Coronary artery (tissue), 2 donors: Measurements from ENCODE around the gene PLCG2.

ENCODE experiments used
- DNase-seq: peaks from one replicate; pipeline ENCODE4 v3.0.0-alpha.2; 2017; ENCODE audit warnings: low spot score
- H3K27ac ChIP-seq, 2 donors: fragments of 200-600 bp; sonication (generic); one replicate each; pipeline ENCODE4 v1.5.1; 2016 to 2019
- H3K4me3 ChIP-seq: fragments of 200-600 bp; sonication (generic); 2 replicates; pipeline ENCODE4 v1.5.1; 2016; ENCODE audit warnings: mild to moderate bottlenecking, moderate library complexity
- TF ChIP-seq, protein P1 (sequence below): fragments of 200-600 bp; sonication (generic); IDR thresholded peaks from one replicate; pipeline ENCODE4 v1.5.1; 2019; ENCODE audit warnings: antibody characterized with exemption

PLCG2 gene

DNA sequence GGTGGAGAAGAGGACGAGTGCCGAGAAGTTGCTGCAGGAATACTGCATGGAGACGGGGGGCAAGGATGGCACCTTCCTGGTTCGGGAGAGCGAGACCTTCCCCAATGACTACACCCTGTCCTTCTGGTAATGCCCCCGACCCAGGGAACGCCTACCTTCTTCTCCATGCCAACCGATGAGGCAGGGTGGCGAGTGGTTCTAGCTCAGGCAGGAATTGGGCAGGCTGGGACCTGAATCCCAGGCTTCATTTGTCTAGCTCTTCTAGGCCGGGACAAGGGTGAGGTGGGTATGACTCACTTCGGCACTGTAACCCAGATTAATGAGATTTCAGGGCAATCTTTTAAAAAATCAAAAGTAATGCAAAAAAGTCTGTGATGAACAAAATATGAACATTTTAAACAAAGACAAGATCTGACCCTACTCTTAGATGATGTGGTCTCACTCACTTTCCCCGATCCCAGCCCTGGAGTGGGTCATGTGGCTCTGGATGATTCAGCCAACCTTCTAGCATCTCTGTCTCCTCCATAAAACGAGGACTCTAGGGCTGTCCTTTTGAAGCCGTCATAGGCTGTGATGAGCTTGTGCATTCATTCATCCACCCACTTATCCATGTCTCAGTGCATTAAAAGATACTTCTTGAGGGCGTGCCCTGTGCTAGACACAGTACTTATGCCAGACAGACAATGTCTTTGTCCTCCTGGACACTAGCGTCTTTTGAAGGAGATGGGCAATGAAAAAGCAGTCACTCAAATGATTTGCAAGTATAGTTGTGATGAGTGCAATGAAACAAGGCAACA, 129.6 kb downstream of the PLCG2 start:
- Histone ChIP-seq H3K27ac (no peak overlapping the region), H3K4me3 (no peak overlapping the region)
- no peak for DNase-seq
- TF ChIP-seq, protein P1, sequence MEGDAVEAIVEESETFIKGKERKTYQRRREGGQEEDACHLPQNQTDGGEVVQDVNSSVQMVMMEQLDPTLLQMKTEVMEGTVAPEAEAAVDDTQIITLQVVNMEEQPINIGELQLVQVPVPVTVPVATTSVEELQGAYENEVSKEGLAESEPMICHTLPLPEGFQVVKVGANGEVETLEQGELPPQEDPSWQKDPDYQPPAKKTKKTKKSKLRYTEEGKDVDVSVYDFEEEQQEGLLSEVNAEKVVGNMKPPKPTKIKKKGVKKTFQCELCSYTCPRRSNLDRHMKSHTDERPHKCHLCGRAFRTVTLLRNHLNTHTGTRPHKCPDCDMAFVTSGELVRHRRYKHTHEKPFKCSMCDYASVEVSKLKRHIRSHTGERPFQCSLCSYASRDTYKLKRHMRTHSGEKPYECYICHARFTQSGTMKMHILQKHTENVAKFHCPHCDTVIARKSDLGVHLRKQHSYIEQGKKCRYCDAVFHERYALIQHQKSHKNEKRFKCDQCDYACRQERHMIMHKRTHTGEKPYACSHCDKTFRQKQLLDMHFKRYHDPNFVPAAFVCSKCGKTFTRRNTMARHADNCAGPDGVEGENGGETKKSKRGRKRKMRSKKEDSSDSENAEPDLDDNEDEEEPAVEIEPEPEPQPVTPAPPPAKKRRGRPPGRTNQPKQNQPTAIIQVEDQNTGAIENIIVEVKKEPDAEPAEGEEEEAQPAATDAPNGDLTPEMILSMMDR = no peak

DNA sequence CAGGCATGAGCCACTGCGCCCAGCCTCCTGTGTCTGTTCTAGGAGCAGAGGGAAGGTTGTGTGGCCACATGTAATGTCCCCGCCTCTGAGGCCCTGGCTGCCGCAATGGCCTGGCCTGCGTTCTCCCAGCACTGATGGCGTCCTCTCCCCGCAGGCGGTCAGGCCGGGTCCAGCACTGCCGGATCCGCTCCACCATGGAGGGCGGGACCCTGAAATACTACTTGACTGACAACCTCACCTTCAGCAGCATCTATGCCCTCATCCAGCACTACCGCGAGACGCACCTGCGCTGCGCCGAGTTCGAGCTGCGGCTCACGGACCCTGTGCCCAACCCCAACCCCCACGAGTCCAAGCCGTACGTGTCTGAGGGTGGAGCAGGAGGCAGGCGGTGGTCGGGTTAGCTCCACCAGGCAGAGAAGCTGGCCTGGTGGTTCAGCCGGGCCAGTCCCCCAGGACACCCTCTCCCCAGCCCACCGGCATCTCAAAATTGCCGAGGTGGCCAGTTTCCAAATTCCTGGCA, 131.3 kb downstream of the PLCG2 start:
- DNase-seq = no peak
- TF ChIP-seq, protein P1 = no peak
- no peak overlapping the region for H3K27ac ChIP-seq
- H3K4me3 ChIP-seq = no peak overlapping the region

DNA sequence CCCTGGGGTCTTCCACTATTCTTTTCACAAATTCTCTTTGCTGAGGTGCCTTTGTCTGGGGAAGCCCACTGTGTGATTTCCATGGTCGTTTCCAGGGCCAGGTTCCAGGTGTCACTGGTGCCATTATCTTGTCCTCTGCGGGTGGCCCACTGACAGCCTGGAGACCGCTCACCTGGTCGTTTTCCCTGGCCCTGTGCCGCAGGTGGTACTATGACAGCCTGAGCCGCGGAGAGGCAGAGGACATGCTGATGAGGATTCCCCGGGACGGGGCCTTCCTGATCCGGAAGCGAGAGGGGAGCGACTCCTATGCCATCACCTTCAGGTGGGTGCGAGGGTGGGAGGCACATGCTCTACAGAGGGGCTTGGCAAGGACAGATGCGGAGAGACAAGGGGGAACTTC, 133.3 kb downstream of the PLCG2 start:
- TF ChIP-seq, protein P1 = no peak
- Histone ChIP-seq H3K4me3 (no peak overlapping the region), H3K27ac (no peak overlapping the region)
- no peak for DNase-seq

DNA sequence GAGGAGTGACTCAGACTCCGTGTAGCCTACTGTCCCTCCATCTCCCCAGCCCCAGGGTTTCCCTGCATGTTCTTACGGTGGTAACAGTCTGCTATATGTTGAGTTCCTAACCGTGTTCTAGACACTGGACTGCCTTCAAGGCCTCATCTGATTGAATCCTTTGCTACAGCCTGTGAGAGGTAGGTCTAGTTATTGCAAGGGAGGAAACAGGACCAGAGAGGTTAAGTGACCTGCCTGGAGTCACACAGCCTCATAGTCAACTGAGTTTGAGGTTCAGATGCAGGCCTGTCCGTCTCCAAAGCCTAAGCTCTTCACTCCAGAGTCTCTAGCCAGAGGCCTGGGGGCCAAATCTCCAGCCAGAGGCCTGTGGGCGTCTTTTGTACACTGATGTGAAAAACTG, 134.1 kb downstream of the PLCG2 start:
- Histone ChIP-seq H3K4me3 (no peak overlapping the region), H3K27ac (no peak overlapping the region)
- TF ChIP-seq, protein P1 = no peak
- DNase-seq = no peak

DNA sequence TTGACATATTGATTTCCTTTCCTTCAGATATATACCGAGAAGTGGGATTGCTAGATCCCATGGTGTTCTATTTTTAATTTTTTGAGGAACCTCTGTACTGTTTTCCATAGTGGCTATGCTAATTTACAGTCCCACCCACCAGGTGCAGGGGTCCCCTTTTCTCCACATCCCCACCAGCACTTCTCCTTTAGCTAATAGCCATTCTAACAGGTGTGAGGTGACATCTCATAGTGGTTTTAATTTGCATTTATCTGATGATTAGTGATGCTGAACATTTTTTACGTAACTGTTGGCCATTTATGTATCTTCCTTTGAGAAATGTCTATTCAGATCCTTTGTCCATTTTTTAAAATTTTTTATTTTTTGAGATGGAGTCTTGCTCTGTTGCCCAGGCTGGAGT, 138.3 kb downstream of the PLCG2 start:
- H3K4me3 ChIP-seq = no peak overlapping the region
- TF ChIP-seq, protein P1 = no peak
- DNase-seq = no peak
- no peak overlapping the region for H3K27ac ChIP-seq

DNA sequence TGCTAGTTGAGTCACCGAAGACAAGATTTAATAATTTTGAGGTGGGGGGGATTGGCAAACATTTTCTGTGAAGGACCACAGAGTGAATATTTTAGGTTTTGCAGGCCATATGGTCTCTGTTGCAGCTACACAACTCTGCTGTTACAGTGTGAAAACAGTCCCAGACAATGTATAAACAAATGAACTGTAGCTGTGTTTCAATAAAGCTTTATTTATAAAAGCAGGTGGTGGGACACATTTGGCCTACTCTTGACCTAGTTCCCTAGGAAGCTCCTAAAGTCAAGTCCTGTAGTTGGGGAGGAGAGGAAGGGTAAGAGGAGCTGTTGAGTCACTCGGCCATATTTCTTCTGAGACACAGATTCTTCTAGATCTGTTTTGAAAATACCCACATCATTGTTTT, 139.8 kb downstream of the PLCG2 start:
- TF ChIP-seq, protein P1 = no peak
- H3K4me3 ChIP-seq = no peak overlapping the region
- no peak for DNase-seq
- no peak overlapping the region for H3K27ac ChIP-seq

DNA sequence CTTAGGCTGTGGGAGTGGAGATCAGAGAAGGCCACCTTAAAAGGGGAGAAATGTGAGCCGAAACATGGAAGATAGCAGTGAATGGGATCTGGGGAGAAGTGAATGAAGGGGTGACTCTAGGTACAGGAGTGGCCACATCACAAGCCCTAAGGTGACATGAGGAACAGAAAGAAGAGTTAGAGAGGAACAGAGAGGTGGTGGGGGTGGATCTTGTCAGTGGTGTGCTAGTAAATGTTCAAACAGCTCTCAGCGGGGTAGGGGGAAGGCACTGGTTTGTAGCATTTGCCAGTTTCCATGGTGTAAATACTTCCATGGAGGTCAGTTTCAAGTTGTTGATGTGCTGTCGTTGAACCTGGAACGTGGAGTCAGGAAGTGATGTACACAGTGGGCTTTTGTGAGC, 141.4 kb downstream of the PLCG2 start:
- H3K4me3 ChIP-seq = no peak overlapping the region
- H3K27ac ChIP-seq = no peak overlapping the region
- TF ChIP-seq, protein P1 = no peak
- DNase-seq = no peak
